ENCODE results near the gene SLC15A3. TPM values are rescaled to one million over a fixed set of nuclear protein-coding genes. Genes with fewer than 3 reads are reported as not detected.

The SLC15A3 gene
- polyA plus RNA-seq, 1 of the 3 experiments (the other 2 are of a cell fraction) = not detected

- H3K9ac ChIP-seq = no peak overlapping the region
- H3K9me2 ChIP-seq = no peaks in the 10 kb centered on the region
- no peak overlapping the region for H3K27ac ChIP-seq (ENCODE audit: low read depth in 2 of 2, low read length in 1 of 2)
- no peaks in the 10 kb centered on the region for H3K4me1 ChIP-seq (ENCODE audit: control insufficient read depth in 1 of 2, insufficient read depth in 2 of 2, low read depth in 1 of 2, low read length in 1 of 2)
- no peaks in the 10 kb centered on the region for H3K79me2 ChIP-seq (ENCODE audit: insufficient read depth)
- TF ChIP-seq RCOR1 (IDR thresholded peaks at IDR 0.05; ENCODE audit: low read length) = no peak
- no peaks in the 10 kb centered on the region for H4K20me1 ChIP-seq (ENCODE audit: insufficient read depth)
- no peak overlapping the region for H3K4me2 ChIP-seq
- H3K9me3 ChIP-seq = no peaks in the 10 kb centered on the region
- WGBS (ENCODE audit: low lambda C conversion rate) = 54% methylated on average over 6 of the region's 6 CpGs
- H2AFZ ChIP-seq (ENCODE audit: low read depth) = no peak overlapping the region
- H3K27me3 ChIP-seq (ENCODE audit: insufficient read depth) = no peaks in the 10 kb centered on the region; the same call in 1 of the 2 replicates
- no peak for DNase-seq
- ChIA-PET CTCF (interaction anchor here (1.4 to 1.5 kb wide), 2 partner anchors 9 to 19 kb away, joined by 3 to 4 read pairs; no protein-coding TSS in a partner anchor), POLR2A (no interaction called here)
- no peaks in the 10 kb centered on the region for H3K36me3 ChIP-seq (replicated peaks in 1 of 2; ENCODE audit: control insufficient read depth in 1 of 2, insufficient read depth in 2 of 2, low read length in 1 of 2)
- no peak overlapping the region for H3K4me3 ChIP-seq (ENCODE audit: low read depth in 2 of 2, low read length in 1 of 2)
- no peaks in the 10 kb centered on the region for H3F3A ChIP-seq (replicated peaks; ENCODE audit: insufficient read depth)
Observed at GRCh38 chr11:60959431-60959830, 7.5 kb upstream of the SLC15A3 start.

- Histone ChIP-seq H3F3A (replicated peaks; ENCODE audit: insufficient read depth) (no peaks in the 10 kb centered on the region), H3K4me1 (ENCODE audit: control insufficient read depth in 1 of 2, insufficient read depth in 2 of 2, low read depth in 1 of 2, low read length in 1 of 2) (no peaks in the 10 kb centered on the region), H2AFZ (ENCODE audit: low read depth) (no peak overlapping the region), H3K9me3 (no peaks in the 10 kb centered on the region), H3K9me2 (no peaks in the 10 kb centered on the region), H4K20me1 (ENCODE audit: insufficient read depth) (no peaks in the 10 kb centered on the region), H3K27me3 (ENCODE audit: insufficient read depth) (no peaks in the 10 kb centered on the region; the same call in 1 of the 2 replicates), H3K36me3 (replicated peaks in 1 of 2; ENCODE audit: control insufficient read depth in 1 of 2, insufficient read depth in 2 of 2, low read length in 1 of 2) (no peaks in the 10 kb centered on the region), H3K27ac (ENCODE audit: low read depth in 2 of 2, low read length in 1 of 2) (no peak overlapping the region), H3K9ac (no peak overlapping the region), H3K4me3 (ENCODE audit: low read depth in 2 of 2, low read length in 1 of 2) (no peak overlapping the region), H3K4me2 (no peak overlapping the region), H3K79me2 (ENCODE audit: insufficient read depth) (no peaks in the 10 kb centered on the region)
- ChIA-PET CTCF (no interaction called here), POLR2A (no interaction called here)
- TF ChIP-seq TAF1 (IDR thresholded peaks at IDR 0.05; ENCODE audit: borderline replicate concordance, low read depth, low read length) (no peak), ZBTB33 (IDR thresholded peaks at IDR 0.05; ENCODE audit: borderline replicate concordance, low read depth) (no peak), IRF3 (IDR thresholded peaks at IDR 0.05; ENCODE audit: low read depth, low read length) (no peak), USF2 (IDR thresholded peaks at IDR 0.05; ENCODE audit: borderline replicate concordance, low read depth, low read length) (no peak), USF1 (IDR thresholded peaks at IDR 0.05; ENCODE audit: borderline replicate concordance, low read depth) (no peak), GABPA (IDR thresholded peaks at IDR 0.05; ENCODE audit: low read depth) (no peak), TEAD4 (IDR thresholded peaks at IDR 0.05; ENCODE audit: borderline replicate concordance, insufficient read depth) (no peak), SIN3A (IDR thresholded peaks at IDR 0.05; ENCODE audit: borderline replicate concordance, low read depth, low read length) (no peak), RCOR1 (IDR thresholded peaks at IDR 0.05; ENCODE audit: low read length) (no peak), JUND (IDR thresholded peaks at IDR 0.05) (no peak), RAD21 (IDR thresholded peaks at IDR 0.05; ENCODE audit: low read length) (no peak), NFIC (IDR thresholded peaks at IDR 0.05; ENCODE audit: borderline replicate concordance) (no peak), FOXJ3 (CRISPR knock-in tag; IDR thresholded peaks at IDR 0.05) (no peak), EP300 (IDR thresholded peaks at IDR 0.05; ENCODE audit: borderline replicate concordance in 1 of 2, low read depth in 1 of 2, low read length in 1 of 2) (no peak), ELF1 (IDR thresholded peaks at IDR 0.05) (no peak), FOSL2 (IDR thresholded peaks at IDR 0.05; ENCODE audit: borderline replicate concordance, low read depth) (no peak), RFX5 (IDR thresholded peaks at IDR 0.05; ENCODE audit: low read length) (no peak), SMC3 (IDR thresholded peaks at IDR 0.05; ENCODE audit: low read depth, low read length) (no peak), MAX (IDR thresholded peaks at IDR 0.05; ENCODE audit: low read depth) (no peak), MEF2A (IDR thresholded peaks at IDR 0.05; ENCODE audit: borderline replicate concordance, low read depth) (no peak)
- no peak for DNase-seq
- 59% methylated on average over 4 of the region's 4 CpGs for WGBS (ENCODE audit: low lambda C conversion rate)
Observed at GRCh38 chr11:60957188-60957587, 5.2 kb upstream of the SLC15A3 start.

Measured in SK-N-SH (cell line).